LNCAP (cell line): Measurements from ENCODE around the gene SLC8B1.

Experiments used
- CTCF ChIP-seq: fragments of 450-650 bp; IDR thresholded peaks from 2 replicates; pipeline ENCODE4 v1.5.1; 2017; ENCODE audit warnings: mild to moderate bottlenecking

The SLC8B1 gene

DNA sequence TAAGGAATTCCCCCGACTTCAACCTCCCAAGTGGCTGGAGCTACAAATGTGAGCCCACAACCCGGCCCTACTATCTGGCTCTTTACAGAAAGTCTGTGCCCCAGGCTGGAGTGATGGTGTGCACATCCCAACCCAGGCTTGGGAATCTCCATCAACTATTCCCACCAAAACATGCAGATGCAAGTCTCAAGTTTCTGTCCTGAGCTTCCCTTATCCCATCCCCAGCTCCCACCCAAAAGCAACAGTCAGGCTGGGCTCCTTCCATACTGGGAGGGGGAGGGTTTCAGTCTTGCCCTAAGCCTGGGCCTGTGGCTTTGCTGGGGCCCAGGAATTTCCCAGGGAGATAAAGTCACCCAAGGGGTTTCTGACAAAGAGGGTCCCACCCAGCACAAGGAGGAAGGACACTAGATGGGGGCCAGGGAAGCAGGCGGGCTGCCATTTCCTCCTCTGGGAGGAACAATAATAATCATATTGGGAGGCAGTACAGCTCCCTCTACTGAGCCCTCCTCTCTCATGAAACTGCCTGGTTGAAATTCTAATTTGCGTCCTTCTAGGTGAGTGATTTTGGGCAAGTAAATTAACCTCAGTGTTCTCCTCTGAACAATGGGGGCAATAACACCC lies 8.0 kb downstream of the SLC8B1 start:
- no peak for TF ChIP-seq CTCF

DNA sequence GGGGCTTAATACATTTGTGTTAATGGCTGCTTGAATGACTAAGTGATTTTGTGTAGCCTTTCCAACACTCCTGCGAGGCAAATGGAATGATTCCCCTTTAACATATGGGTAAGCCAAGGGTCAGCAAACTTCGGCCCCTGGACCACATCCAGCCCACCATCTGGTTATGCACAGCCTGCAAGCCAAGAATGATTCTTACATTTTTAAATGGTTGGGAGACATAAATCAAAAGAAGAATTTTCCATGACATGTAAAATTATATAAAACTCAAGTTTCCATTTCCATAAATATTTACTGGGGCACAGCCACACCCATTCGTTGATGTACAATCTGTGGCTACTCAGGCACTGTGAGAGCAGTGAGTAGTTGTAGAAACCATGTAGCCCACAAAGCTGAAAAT lies 9.0 kb downstream of the SLC8B1 start:
- no peak for TF ChIP-seq CTCF

GRCh38 chr12:113322343-113322742 lies 12.6 kb downstream of the SLC8B1 start:
- no peak for TF ChIP-seq CTCF

- TF ChIP-seq CTCF = no peak
These were observed 14.5 kb downstream of the SLC8B1 start for GRCh38 chr12:113320401-113320800.

DNA sequence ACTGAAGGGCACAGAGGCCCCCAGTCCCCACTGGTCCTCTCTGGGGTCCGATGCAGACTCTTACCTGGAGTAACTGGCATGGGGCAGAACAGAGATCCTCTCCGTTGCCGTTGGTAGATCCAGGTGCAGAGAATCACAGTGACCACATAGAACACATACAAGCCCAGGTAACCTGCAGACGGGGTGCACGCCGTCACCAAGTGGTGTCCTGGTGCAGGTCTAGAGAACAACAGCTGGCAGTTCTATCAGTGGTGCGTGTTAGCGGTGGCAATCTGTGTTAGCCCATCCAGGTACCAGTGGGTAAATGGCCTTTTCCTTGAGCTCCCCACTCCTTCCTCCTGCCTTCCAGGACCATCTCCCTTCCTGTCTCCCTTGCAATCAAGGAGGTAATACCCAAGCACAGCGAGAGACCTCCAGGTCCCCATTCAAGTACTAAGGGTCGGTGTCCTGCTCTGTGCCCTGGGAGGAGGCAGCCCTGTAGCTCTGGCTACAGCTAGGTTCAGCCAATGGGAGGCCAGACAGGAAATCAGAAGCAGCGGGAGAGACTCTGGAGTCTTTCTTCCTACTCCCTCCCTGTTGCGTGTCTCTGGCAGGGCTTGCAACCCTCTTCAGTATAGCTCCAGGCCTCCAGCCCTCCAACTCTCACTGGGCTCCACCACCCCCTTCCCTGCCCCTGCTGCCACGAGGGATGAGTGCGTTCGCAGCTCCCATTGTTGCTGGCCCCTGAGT lies 15.8 kb downstream of the SLC8B1 start:
- no peak for TF ChIP-seq CTCF

- TF ChIP-seq CTCF = no peak
These were observed 16.8 kb downstream of the SLC8B1 start for GRCh38 chr12:113318046-113318656.

- TF ChIP-seq CTCF = no peak
These were observed 17.8 kb downstream of the SLC8B1 start for GRCh38 chr12:113317122-113317521.
